Liver (tissue), 9 donors: ENCODE measurements around the gene HK2. TPM values are rescaled to one million over a fixed set of nuclear protein-coding genes. Genes with fewer than 3 reads are reported as not detected.

ENCODE experiments used
- DNase-seq: peaks from one replicate; pipeline ENCODE4 v3.0.0-alpha.2; 2017; ENCODE audit warnings: low spot score
- H3K27ac ChIP-seq, 2 donors: one replicate each; pipeline ENCODE4 v1.7.0; 2013; ENCODE audit warnings: inconsistent platforms in 2 of 2, low read length in 2 of 2, control low read depth in 1 of 2, low read depth in 1 of 2, mild to moderate bottlenecking in 1 of 2
- H3K27me3 ChIP-seq, 4 donors: one replicate each; pipeline versions ENCODE4 v1.6.1 to v1.7.0; 2013; ENCODE audit warnings: low read length in 3 of 4, inconsistent platforms in 1 of 4, mild to moderate bottlenecking in 1 of 4, moderate library complexity in 1 of 4; ENCODE audit not compliant: control insufficient read depth in 4 of 4, insufficient read depth in 4 of 4
- H3K36me3 ChIP-seq, 4 donors: one replicate each; pipeline versions ENCODE4 v1.6.1 to v1.7.0; 2013; ENCODE audit warnings: low read length in 3 of 4, mild to moderate bottlenecking in 3 of 4, low read depth in 1 of 4, moderate library complexity in 1 of 4; ENCODE audit not compliant: control insufficient read depth in 4 of 4, insufficient read depth in 3 of 4
- H3K4me1 ChIP-seq, 4 donors: one replicate each; pipeline versions ENCODE4 v1.6.1 to v1.7.0; 2013; ENCODE audit warnings: low read length in 3 of 4, mild to moderate bottlenecking in 3 of 4, moderate library complexity in 1 of 4; ENCODE audit not compliant: control insufficient read depth in 4 of 4, insufficient read depth in 4 of 4
- H3K4me3 ChIP-seq, 3 donors: one replicate each; pipeline versions ENCODE4 v1.6.1 to v1.7.0; 2013; ENCODE audit warnings: low read length in 3 of 3, control low read depth in 1 of 3, low read depth in 1 of 3, mild to moderate bottlenecking in 1 of 3
- H3K9ac ChIP-seq, 2 donors: one replicate each; pipeline ENCODE4 v1.7.0; 2013; ENCODE audit warnings: low read length in 2 of 2, mild to moderate bottlenecking in 2 of 2, moderate library complexity in 2 of 2, control low read depth in 1 of 2, low read depth in 1 of 2
- H3K9me3 ChIP-seq, 4 donors: one replicate each; pipeline versions ENCODE4 v1.6.1 to v1.7.0; 2013; ENCODE audit warnings: low read length in 3 of 4; ENCODE audit not compliant: control insufficient read depth in 4 of 4
- ATF3 ChIP-seq: IDR thresholded peaks from 2 replicates; pipeline ENCODE4 v1.6.1; 2016; ENCODE audit warnings: antibody characterized with exemption
- CTCF ChIP-seq: fragments of 150-350 bp; IDR thresholded peaks from 2 replicates; pipeline ENCODE4 v1.5.1; 2017; ENCODE audit warnings: improper control_type of control experiment, low read depth, low read length; ENCODE audit not compliant: missing input control
- EGR1 ChIP-seq, 2 donors: IDR thresholded peaks; 2 replicates each; pipeline ENCODE4 v1.6.1; 2016 to 2018; ENCODE audit warnings: antibody characterized with exemption in 2 of 2, low read depth in 2 of 2
- FOXA1 ChIP-seq: IDR thresholded peaks from 2 replicates; pipeline ENCODE4 v1.6.1; 2016; ENCODE audit warnings: antibody characterized with exemption
- FOXA2 ChIP-seq: IDR thresholded peaks from 2 replicates; pipeline ENCODE4 v1.6.1; 2016; ENCODE audit warnings: antibody characterized with exemption
- GABPA ChIP-seq, 2 donors: IDR thresholded peaks in 1 of 2; conservative IDR thresholded peaks in 1 of 2; 2 replicates each; pipeline ENCODE4 v1.6.1; 2016; ENCODE audit warnings: antibody characterized with exemption in 2 of 2, mild to moderate bottlenecking in 1 of 2, moderate library complexity in 1 of 2
- HNF4A ChIP-seq, 2 donors: conservative IDR thresholded peaks; 2 replicates each; pipeline ENCODE4 v1.6.1; 2016; ENCODE audit warnings: antibody characterized with exemption in 2 of 2, mild to moderate bottlenecking in 2 of 2
- HNF4G ChIP-seq: IDR thresholded peaks from 2 replicates; pipeline ENCODE4 v1.6.1; 2016; ENCODE audit warnings: antibody characterized with exemption
- JUND ChIP-seq, 2 donors: IDR thresholded peaks; 2 replicates each; pipeline ENCODE4 v1.6.1; 2016; ENCODE audit warnings: antibody characterized with exemption in 2 of 2
- MAX ChIP-seq: IDR thresholded peaks from 2 replicates; pipeline ENCODE4 v1.6.1; 2016; ENCODE audit warnings: antibody characterized with exemption
- NR2F2 ChIP-seq: IDR thresholded peaks from 2 replicates; pipeline ENCODE4 v1.6.1; 2016; ENCODE audit warnings: antibody characterized with exemption
- RAD21 ChIP-seq, 2 donors: IDR thresholded peaks; 2 replicates each; pipeline ENCODE4 v1.6.1; 2016; ENCODE audit warnings: antibody characterized with exemption in 2 of 2, mild to moderate bottlenecking in 2 of 2
- REST ChIP-seq: IDR thresholded peaks from 2 replicates; pipeline ENCODE4 v1.6.1; 2016; ENCODE audit warnings: antibody characterized with exemption, mild to moderate bottlenecking
- SP1 ChIP-seq: IDR thresholded peaks from 2 replicates; pipeline ENCODE4 v1.6.1; 2018; ENCODE audit warnings: antibody characterized with exemption, mild to moderate bottlenecking
- TAF1 ChIP-seq: conservative IDR thresholded peaks from 2 replicates; pipeline ENCODE4 v1.6.1; 2016; ENCODE audit warnings: antibody characterized with exemption, mild to moderate bottlenecking
- YY1 ChIP-seq: IDR thresholded peaks from 2 replicates; pipeline ENCODE4 v1.6.1; 2016; ENCODE audit warnings: antibody characterized with exemption, mild to moderate bottlenecking
- ZBTB33 ChIP-seq: IDR thresholded peaks from 2 replicates; pipeline ENCODE4 v1.6.1; 2016; ENCODE audit warnings: antibody characterized with exemption
- WGBS: extraction: QIAGEN DNeasy Blood & Tissue Kit; methylation state at CpG from one replicate; pipeline ENCODE4 v1.1.7; 2013; 5-methylcytosine and 5-hydroxymethylcytosine counted together
- polyA plus RNA-seq, 2 donors: library from polyadenylated mRNA; stranded (reverse) in 1 of 2; unstranded in 1 of 2; fragments of 200-250 nt in 1 of 2; fragments of >200 nt in 1 of 2; fragmentation: Nextera tagmentation in 1 of 2; extraction: Ambion mirVana in 1 of 2; gene quantifications; one replicate each; pipeline versions ENCODE4 v1.2.1 to v1.2.3, GENCODE V29; 2013 to 2015
- total RNA-seq, 2 donors: library from RNA; depleted of rRNA; stranded (reverse); fragments of >200 nt; gene quantifications; one replicate each; pipeline ENCODE4 v1.2.3, GENCODE V29; 2014
- donor health status: healthy.
- donor health status: healthy.
- donor health status: healthy.
- donor health status: healthy.
- donor health status: healthy.

Gene HK2
- total and polyA plus RNA-seq, 4 donors: 0.21 to 3.5 (median 1.0) TPM

GRCh38 chr2:74858281-74858680, 24.4 kb downstream of the HK2 start:
- Histone ChIP-seq H3K9ac (no peak overlapping the region), H3K9me3 (no peaks in the 10 kb centered on the region), H3K27ac (no peak overlapping the region), H3K4me3 (no peak overlapping the region), H3K4me1 (no peaks in the 10 kb centered on the region), H3K27me3 (no peaks in the 10 kb centered on the region), H3K36me3 (no peaks in the 10 kb centered on the region)
- no peak for DNase-seq
- WGBS: 80% methylated on average over 3 of the region's 3 CpGs
- TF ChIP-seq ATF3 (no peak), FOXA2 (no peak), GABPA (IDR thresholded peaks at IDR 0.05 in 1 of 2, conservative IDR thresholded peaks at IDR 0.05 in 1 of 2) (no peak), FOXA1 (no peak), REST (no peak), HNF4G (no peak), SP1 (no peak), RAD21 (IDR thresholded peaks at IDR 0.05) (no peak), MAX (no peak), ZBTB33 (no peak), JUND (IDR thresholded peaks at IDR 0.05) (no peak), CTCF (no peak), NR2F2 (no peak), TAF1 (no peak), HNF4A (conservative IDR thresholded peaks at IDR 0.05) (no peak), YY1 (no peak), EGR1 (IDR thresholded peaks at IDR 0.05; ENCODE audit: low read depth in 2 of 2) (no peak)

GRCh38 chr2:74860079-74860478, 26.2 kb downstream of the HK2 start:
- Histone ChIP-seq H3K4me1 (no peaks in the 10 kb centered on the region), H3K9me3 (no peaks in the 10 kb centered on the region), H3K9ac (peak overlapping the region in 1 of 2 donors; percentile 13), H3K36me3 (no peaks in the 10 kb centered on the region), H3K27me3 (no peaks in the 10 kb centered on the region), H3K4me3 (no peak overlapping the region), H3K27ac (no peak overlapping the region)
- WGBS: 93% methylated on average over 3 of the region's 3 CpGs
- no peak for DNase-seq
- no peak for TF ChIP-seq ATF3
- TF ChIP-seq TAF1: no peak
- TF ChIP-seq RAD21 (IDR thresholded peaks at IDR 0.05): no peak
- no peak for TF ChIP-seq GABPA (IDR thresholded peaks at IDR 0.05 in 1 of 2, conservative IDR thresholded peaks at IDR 0.05 in 1 of 2)
- TF ChIP-seq FOXA2: no peak
- no peak for TF ChIP-seq NR2F2
